HepG2 (cell line): ENCODE data around the gene MAP3K2. TPM values are rescaled to one million over a fixed set of nuclear protein-coding genes. Genes with fewer than 3 reads are reported as not detected.

ENCODE experiments used
- IKZF4 ChIP-seq: sonication (generic); formaldehyde crosslinking; IDR thresholded peaks from 2 replicates; pipeline ENCODE4 v1.5.1; 2020; ENCODE audit warnings: borderline replicate concordance, mild to moderate bottlenecking, low read depth, missing genetic modification reagents; ENCODE audit errors: not compliant biosample characterization
- NR2F2 ChIP-seq: IDR thresholded peaks from 2 replicates; pipeline ENCODE4 v1.6.1; 2012; ENCODE audit warnings: low read depth, inconsistent platforms, borderline replicate concordance
- PCBP1 ChIP-seq: fragments of 200-400 bp; formaldehyde crosslinking; IDR thresholded peaks from 2 replicates; pipeline ENCODE4 v1.6.1; 2017; ENCODE audit warnings: mild to moderate bottlenecking, low read depth, low read length, borderline replicate concordance
- ZBTB1 ChIP-seq: sonication (generic); formaldehyde crosslinking; IDR thresholded peaks from 2 replicates; pipeline ENCODE4 v1.4.0; 2020; ENCODE audit warnings: missing genetic modification reagents, borderline replicate concordance
- ZBTB3 ChIP-seq: sonication (generic); formaldehyde crosslinking; IDR thresholded peaks from 2 replicates; pipeline ENCODE4 v1.4.0; 2020; ENCODE audit warnings: low read depth, mild to moderate bottlenecking, moderate library complexity, missing genetic modification reagents, borderline replicate concordance
- ZBTB7A ChIP-seq: sonication (generic); formaldehyde crosslinking; IDR thresholded peaks from 2 replicates; pipeline ENCODE4 v1.8.0; 2022; ENCODE audit warnings: mild to moderate bottlenecking, missing genetic modification reagents
- ZIK1 ChIP-seq: sonication (generic); formaldehyde crosslinking; IDR thresholded peaks from 2 replicates; pipeline ENCODE4 v1.5.0; 2020; ENCODE audit warnings: mild to moderate bottlenecking, low read depth, missing genetic modification reagents, borderline replicate concordance
- ZMYM2 ChIP-seq: sonication (generic); formaldehyde crosslinking; IDR thresholded peaks from 2 replicates; pipeline ENCODE4 v1.8.0; 2022; ENCODE audit warnings: mild to moderate bottlenecking, missing genetic modification reagents
- ZNF232 ChIP-seq: sonication (generic); formaldehyde crosslinking; IDR thresholded peaks from 2 replicates; pipeline ENCODE4 v1.4.0; 2020; ENCODE audit warnings: missing genetic modification reagents, borderline replicate concordance
- ZNF451 ChIP-seq: sonication (generic); formaldehyde crosslinking; IDR thresholded peaks from 2 replicates; pipeline ENCODE4 v1.5.0; 2020; ENCODE audit warnings: mild to moderate bottlenecking, missing genetic modification reagents
- ZNF550 ChIP-seq: sonication (generic); formaldehyde crosslinking; IDR thresholded peaks from 2 replicates; pipeline ENCODE4 v1.4.0; 2020; ENCODE audit warnings: mild to moderate bottlenecking, missing genetic modification reagents, borderline replicate concordance
- ZNF709 ChIP-seq: sonication (generic); formaldehyde crosslinking; IDR thresholded peaks from 2 replicates; pipeline ENCODE4 v1.5.0; 2020; ENCODE audit warnings: mild to moderate bottlenecking, missing genetic modification reagents
- ZNF737 ChIP-seq: sonication (generic); formaldehyde crosslinking; IDR thresholded peaks from 2 replicates; pipeline ENCODE4 v1.5.0; 2020; ENCODE audit warnings: missing genetic modification reagents, mild to moderate bottlenecking, borderline replicate concordance
- ZSCAN21 ChIP-seq: sonication (generic); formaldehyde crosslinking; IDR thresholded peaks from 2 replicates; pipeline ENCODE4 v1.8.0; 2022; ENCODE audit warnings: mild to moderate bottlenecking, missing genetic modification reagents, moderate library complexity, borderline replicate concordance
- polyA plus RNA-seq, 8 experiments: library from polyadenylated mRNA; depleted of rRNA in 3 of 8; stranded (reverse) in 7 of 8; unstranded in 1 of 8; fragments of >200 nt; fragmentation: Illumina TruSeq in 4 of 8; extraction: Trizol in 4 of 8; gene quantifications; 2 replicates each; pipeline versions ENCODE4 v1.2.1 to v1.2.3, GENCODE V29; 2011 to 2016; ENCODE audit warnings: low read depth in 4 of 8, missing spikeins in 1 of 8, mixed read lengths in 1 of 8; ENCODE audit not compliant: insufficient read depth in 1 of 8
- total RNA-seq, 5 experiments: library from RNA; depleted of rRNA; stranded (reverse); fragments of >200 nt; fragmentation: Illumina TruSeq; extraction: Trizol; gene quantifications; 2 replicates each; pipeline ENCODE4 v1.2.3, GENCODE V29; 2016; ENCODE audit warnings: low read depth in 1 of 5
- TF ChIP-seq, protein P1 (sequence below): sonication (generic); formaldehyde crosslinking; IDR thresholded peaks from 2 replicates; pipeline ENCODE4 v1.4.0; 2020; ENCODE audit warnings: missing genetic modification reagents
- TF ChIP-seq, protein P2 (sequence below): sonication (generic); formaldehyde crosslinking; IDR thresholded peaks from 2 replicates; pipeline ENCODE4 v1.9.0; 2022; ENCODE audit warnings: low read depth, missing genetic modification reagents
- TF ChIP-seq, protein P3 (sequence below): sonication (generic); formaldehyde crosslinking; IDR thresholded peaks from 2 replicates; pipeline ENCODE4 v1.8.1; 2022; ENCODE audit warnings: mild to moderate bottlenecking, missing genetic modification reagents
- TF ChIP-seq, protein P4 (sequence below): sonication (generic); formaldehyde crosslinking; IDR thresholded peaks from 2 replicates; pipeline ENCODE4 v1.5.0; 2020; ENCODE audit warnings: missing genetic modification reagents
- TF ChIP-seq, protein P5 (sequence below): sonication (generic); formaldehyde crosslinking; IDR thresholded peaks from 2 replicates; pipeline ENCODE4 v1.5.0; 2020; ENCODE audit warnings: missing genetic modification reagents

MAP3K2 gene
- total and polyA plus RNA-seq, 2 of the 13 experiments (the other 11 are each of a cell fraction or from before 2014, with no cell fraction given): 12.2 to 37.2 TPM

DNA sequence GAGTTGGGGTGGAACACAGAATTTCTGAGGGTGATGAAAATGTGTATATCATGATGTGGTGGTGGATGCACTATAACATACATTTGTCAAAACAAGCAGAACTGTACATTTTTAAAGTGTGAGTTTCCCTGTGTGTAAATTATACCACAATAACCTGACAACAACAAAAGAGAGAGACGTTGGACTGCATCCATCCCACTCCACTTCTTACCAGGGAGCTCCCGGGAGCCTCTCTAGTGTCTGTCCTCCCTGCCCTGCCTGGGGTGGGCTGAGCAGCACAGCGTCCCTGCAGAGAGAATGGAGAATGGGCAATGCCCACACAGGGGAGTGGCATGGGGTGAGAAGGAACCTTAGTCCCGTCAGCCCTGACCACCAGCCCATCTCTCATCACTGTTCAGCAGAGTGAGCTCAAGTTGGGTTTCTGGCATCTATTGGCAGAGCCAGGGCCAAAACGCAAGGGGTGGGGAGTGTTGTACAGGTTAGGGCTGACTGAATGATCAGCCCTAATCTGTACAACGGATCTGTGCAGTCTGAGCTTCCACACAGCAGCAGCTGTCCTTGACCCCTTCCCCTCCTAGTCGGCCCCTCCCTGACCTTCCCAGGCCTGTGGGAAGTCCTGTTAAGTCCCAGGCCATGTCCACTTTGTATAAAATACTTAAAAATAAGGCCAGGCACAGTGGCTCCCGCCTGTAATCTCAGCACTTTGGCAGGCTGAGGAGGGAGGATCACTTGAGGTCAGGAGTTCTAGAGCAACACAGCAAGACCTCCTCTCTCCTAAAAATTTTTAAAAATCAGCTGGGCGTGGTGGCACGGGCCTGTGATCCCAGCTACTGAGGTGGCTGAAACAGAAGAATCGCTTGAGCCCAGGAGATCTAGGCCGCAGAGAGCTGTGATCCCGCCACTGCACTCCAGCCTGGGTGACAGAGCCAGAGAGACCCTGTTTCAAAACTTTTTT, 27.1 kb upstream of the MAP3K2 start (continued):
- no peak for TF ChIP-seq PCBP1
- TF ChIP-seq NR2F2: peak; percentile 90
- TF ChIP-seq, protein P1, sequence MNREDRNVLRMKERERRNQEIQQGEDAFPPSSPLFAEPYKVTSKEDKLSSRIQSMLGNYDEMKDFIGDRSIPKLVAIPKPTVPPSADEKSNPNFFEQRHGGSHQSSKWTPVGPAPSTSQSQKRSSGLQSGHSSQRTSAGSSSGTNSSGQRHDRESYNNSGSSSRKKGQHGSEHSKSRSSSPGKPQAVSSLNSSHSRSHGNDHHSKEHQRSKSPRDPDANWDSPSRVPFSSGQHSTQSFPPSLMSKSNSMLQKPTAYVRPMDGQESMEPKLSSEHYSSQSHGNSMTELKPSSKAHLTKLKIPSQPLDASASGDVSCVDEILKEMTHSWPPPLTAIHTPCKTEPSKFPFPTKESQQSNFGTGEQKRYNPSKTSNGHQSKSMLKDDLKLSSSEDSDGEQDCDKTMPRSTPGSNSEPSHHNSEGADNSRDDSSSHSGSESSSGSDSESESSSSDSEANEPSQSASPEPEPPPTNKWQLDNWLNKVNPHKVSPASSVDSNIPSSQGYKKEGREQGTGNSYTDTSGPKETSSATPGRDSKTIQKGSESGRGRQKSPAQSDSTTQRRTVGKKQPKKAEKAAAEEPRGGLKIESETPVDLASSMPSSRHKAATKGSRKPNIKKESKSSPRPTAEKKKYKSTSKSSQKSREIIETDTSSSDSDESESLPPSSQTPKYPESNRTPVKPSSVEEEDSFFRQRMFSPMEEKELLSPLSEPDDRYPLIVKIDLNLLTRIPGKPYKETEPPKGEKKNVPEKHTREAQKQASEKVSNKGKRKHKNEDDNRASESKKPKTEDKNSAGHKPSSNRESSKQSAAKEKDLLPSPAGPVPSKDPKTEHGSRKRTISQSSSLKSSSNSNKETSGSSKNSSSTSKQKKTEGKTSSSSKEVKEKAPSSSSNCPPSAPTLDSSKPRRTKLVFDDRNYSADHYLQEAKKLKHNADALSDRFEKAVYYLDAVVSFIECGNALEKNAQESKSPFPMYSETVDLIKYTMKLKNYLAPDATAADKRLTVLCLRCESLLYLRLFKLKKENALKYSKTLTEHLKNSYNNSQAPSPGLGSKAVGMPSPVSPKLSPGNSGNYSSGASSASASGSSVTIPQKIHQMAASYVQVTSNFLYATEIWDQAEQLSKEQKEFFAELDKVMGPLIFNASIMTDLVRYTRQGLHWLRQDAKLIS (CRISPR knock-in tag): 0 out of 2 replicates have a peak, but pooled peaks have one; percentile 49
- no peak for TF ChIP-seq ZNF737 (CRISPR knock-in tag)
- TF ChIP-seq ZIK1 (CRISPR knock-in tag): no peak
- TF ChIP-seq, protein P2, sequence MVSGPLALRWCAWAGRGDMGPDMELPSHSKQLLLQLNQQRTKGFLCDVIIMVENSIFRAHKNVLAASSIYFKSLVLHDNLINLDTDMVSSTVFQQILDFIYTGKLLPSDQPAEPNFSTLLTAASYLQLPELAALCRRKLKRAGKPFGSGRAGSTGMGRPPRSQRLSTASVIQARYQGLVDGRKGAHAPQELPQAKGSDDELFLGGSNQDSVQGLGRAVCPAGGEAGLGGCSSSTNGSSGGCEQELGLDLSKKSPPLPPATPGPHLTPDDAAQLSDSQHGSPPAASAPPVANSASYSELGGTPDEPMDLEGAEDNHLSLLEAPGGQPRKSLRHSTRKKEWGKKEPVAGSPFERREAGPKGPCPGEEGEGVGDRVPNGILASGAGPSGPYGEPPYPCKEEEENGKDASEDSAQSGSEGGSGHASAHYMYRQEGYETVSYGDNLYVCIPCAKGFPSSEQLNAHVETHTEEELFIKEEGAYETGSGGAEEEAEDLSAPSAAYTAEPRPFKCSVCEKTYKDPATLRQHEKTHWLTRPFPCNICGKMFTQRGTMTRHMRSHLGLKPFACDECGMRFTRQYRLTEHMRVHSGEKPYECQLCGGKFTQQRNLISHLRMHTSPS (CRISPR knock-in tag): peak; percentile 90
- no peak for TF ChIP-seq ZNF232 (CRISPR knock-in tag)
- no peak for TF ChIP-seq ZBTB7A (CRISPR knock-in tag)
- TF ChIP-seq ZBTB1: no peak
- no peak for TF ChIP-seq IKZF4 (CRISPR knock-in tag)
- TF ChIP-seq ZSCAN21: peak; percentile 87; the same call in 1 of the 2 replicates
- TF ChIP-seq, protein P3, sequence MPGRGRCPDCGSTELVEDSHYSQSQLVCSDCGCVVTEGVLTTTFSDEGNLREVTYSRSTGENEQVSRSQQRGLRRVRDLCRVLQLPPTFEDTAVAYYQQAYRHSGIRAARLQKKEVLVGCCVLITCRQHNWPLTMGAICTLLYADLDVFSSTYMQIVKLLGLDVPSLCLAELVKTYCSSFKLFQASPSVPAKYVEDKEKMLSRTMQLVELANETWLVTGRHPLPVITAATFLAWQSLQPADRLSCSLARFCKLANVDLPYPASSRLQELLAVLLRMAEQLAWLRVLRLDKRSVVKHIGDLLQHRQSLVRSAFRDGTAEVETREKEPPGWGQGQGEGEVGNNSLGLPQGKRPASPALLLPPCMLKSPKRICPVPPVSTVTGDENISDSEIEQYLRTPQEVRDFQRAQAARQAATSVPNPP: 0 out of 2 replicates have a peak, but pooled peaks have one; percentile 47
- TF ChIP-seq, protein P4, sequence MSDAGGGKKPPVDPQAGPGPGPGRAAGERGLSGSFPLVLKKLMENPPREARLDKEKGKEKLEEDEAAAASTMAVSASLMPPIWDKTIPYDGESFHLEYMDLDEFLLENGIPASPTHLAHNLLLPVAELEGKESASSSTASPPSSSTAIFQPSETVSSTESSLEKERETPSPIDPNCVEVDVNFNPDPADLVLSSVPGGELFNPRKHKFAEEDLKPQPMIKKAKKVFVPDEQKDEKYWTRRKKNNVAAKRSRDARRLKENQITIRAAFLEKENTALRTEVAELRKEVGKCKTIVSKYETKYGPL (CRISPR knock-in tag): no peak
- TF ChIP-seq ZNF451 (CRISPR knock-in tag): no peak
- no peak for TF ChIP-seq ZMYM2 (CRISPR knock-in tag)
- TF ChIP-seq, protein P5, sequence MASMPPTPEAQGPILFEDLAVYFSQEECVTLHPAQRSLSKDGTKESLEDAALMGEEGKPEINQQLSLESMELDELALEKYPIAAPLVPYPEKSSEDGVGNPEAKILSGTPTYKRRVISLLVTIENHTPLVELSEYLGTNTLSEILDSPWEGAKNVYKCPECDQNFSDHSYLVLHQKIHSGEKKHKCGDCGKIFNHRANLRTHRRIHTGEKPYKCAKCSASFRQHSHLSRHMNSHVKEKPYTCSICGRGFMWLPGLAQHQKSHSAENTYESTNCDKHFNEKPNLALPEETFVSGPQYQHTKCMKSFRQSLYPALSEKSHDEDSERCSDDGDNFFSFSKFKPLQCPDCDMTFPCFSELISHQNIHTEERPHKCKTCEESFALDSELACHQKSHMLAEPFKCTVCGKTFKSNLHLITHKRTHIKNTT: no peak
- no peak for TF ChIP-seq ZNF709 (CRISPR knock-in tag)
- TF ChIP-seq ZNF550: no peak
- TF ChIP-seq ZBTB3: no peak
